WTC11 (cell line): ENCODE measurements around the gene PRXL2A. TPM values are rescaled to one million over a fixed set of nuclear protein-coding genes. Genes with fewer than 3 reads are reported as not detected.

Experiments
- ATAC-seq: fragments of 200-7000 bp; cut with Tn5 transposase; 2 replicates; pipeline ENCODE4 v1.10.0; 2021; ENCODE audit warnings: mild to moderate bottlenecking, moderate library complexity
- CTCF ChIA-PET: fragments of 300-600 bp; sonication (Branson Sonifier 250); formaldehyde crosslinking; loops from one replicate; lab custom pipeline; 2021; ENCODE audit warnings: antibody characterized with exemption; lab: Charles Lee
- POLR2A ChIA-PET: fragments of 350-600 bp; sonication (Branson Sonifier 250); formaldehyde crosslinking; loops from one replicate; lab custom pipeline; 2021; ENCODE audit warnings: antibody characterized with exemption; lab: Charles Lee
- DNase-seq: peaks from one replicate; pipeline ENCODE4 v3.0.0; 2021; ENCODE audit warnings: low spot score
- H3K27ac Mint-ChIP-seq: 2 replicates; pipeline ENCODE4 v1.8.0; 2021; ENCODE audit warnings: mixed read lengths
- H3K27me3 Mint-ChIP-seq: 2 replicates; pipeline ENCODE4 v1.8.0; 2021; ENCODE audit warnings: low read depth, mild to moderate bottlenecking, moderate library complexity, mixed read lengths
- H3K36me3 Mint-ChIP-seq: 2 replicates; pipeline ENCODE4 v1.8.0; 2021; ENCODE audit warnings: mixed read lengths
- H3K4me1 Mint-ChIP-seq: 2 replicates; pipeline ENCODE4 v1.8.0; 2022; ENCODE audit warnings: mixed read lengths
- H3K4me3 Mint-ChIP-seq: 2 replicates; pipeline ENCODE4 v1.8.0; 2021; ENCODE audit warnings: mild to moderate bottlenecking, moderate library complexity, mixed read lengths
- H3K9me3 Mint-ChIP-seq: 2 replicates; pipeline ENCODE4 v1.8.0; 2021; ENCODE audit warnings: mixed read lengths
- ATF1 ChIP-seq: sonication (generic); formaldehyde crosslinking; IDR thresholded peaks from 2 replicates; pipeline ENCODE4 v1.8.1; 2023; ENCODE audit warnings: mild to moderate bottlenecking, moderate library complexity, missing genetic modification reagents
- CREM ChIP-seq: sonication (generic); formaldehyde crosslinking; IDR thresholded peaks from 2 replicates; pipeline ENCODE4 v1.8.1; 2022; ENCODE audit warnings: mild to moderate bottlenecking, missing genetic modification reagents, moderate library complexity
- GTF2I ChIP-seq: fragments of 250-450 bp; sonication (Bioruptor Pico); conservative IDR thresholded peaks from 2 replicates; pipeline ENCODE4 v1.4.0; 2021; ENCODE audit warnings: mild to moderate bottlenecking
- KAT7 ChIP-seq: sonication (generic); formaldehyde crosslinking; IDR thresholded peaks from 2 replicates; pipeline ENCODE4 v1.8.1; 2023; ENCODE audit warnings: missing genetic modification reagents, mild to moderate bottlenecking, borderline replicate concordance
- NFYB ChIP-seq: sonication (generic); formaldehyde crosslinking; conservative IDR thresholded peaks from 2 replicates; pipeline ENCODE4 v1.8.0; 2022; ENCODE audit warnings: low read depth, missing genetic modification reagents
- ZBTB21 ChIP-seq: sonication (generic); formaldehyde crosslinking; IDR thresholded peaks from 2 replicates; pipeline ENCODE4 v1.8.1; 2023; ENCODE audit warnings: mild to moderate bottlenecking, missing genetic modification reagents, borderline replicate concordance
- ZNF232 ChIP-seq: sonication (generic); formaldehyde crosslinking; IDR thresholded peaks from 2 replicates; pipeline ENCODE4 v1.8.0; 2022; ENCODE audit warnings: mild to moderate bottlenecking, missing genetic modification reagents
- ZNF396 ChIP-seq: fragments of 250-450 bp; sonication (Bioruptor Pico); IDR thresholded peaks from 2 replicates; pipeline ENCODE4 v1.8.0; 2021; ENCODE audit warnings: mild to moderate bottlenecking, moderate library complexity, borderline replicate concordance
- ZNF423 ChIP-seq: fragments of 250-450 bp; sonication (Bioruptor Pico); IDR thresholded peaks from 2 replicates; pipeline ENCODE4 v2.1.2; 2022; ENCODE audit warnings: mild to moderate bottlenecking, moderate library complexity
- total RNA-seq: library from RNA; stranded (reverse); gene quantifications from 3 replicates; pipeline ENCODE4 v1.2.3, GENCODE V29; 2021
- TF ChIP-seq, protein P1 (sequence below): sonication (generic); formaldehyde crosslinking; IDR thresholded peaks from 2 replicates; pipeline ENCODE4 v1.8.0; 2022; ENCODE audit warnings: missing genetic modification reagents
- TF ChIP-seq, protein P2 (sequence below): sonication (generic); formaldehyde crosslinking; IDR thresholded peaks from 2 replicates; pipeline ENCODE4 v1.8.1; 2023; ENCODE audit warnings: mild to moderate bottlenecking, missing genetic modification reagents
- TF ChIP-seq, protein P3 (sequence below): sonication (generic); formaldehyde crosslinking; IDR thresholded peaks from 2 replicates; pipeline ENCODE4 v1.8.1; 2023; ENCODE audit warnings: mild to moderate bottlenecking, missing genetic modification reagents
- TF ChIP-seq, protein P4 (sequence below): sonication (generic); formaldehyde crosslinking; IDR thresholded peaks from 2 replicates; pipeline ENCODE4 v1.8.1; 2023; ENCODE audit warnings: mild to moderate bottlenecking, missing genetic modification reagents, moderate library complexity
- TF ChIP-seq, protein P5 (sequence below): sonication (generic); formaldehyde crosslinking; IDR thresholded peaks from 2 replicates; pipeline ENCODE4 v1.8.1; 2022; ENCODE audit warnings: mild to moderate bottlenecking, missing genetic modification reagents, moderate library complexity, borderline replicate concordance
- TF ChIP-seq, protein P6 (sequence below): sonication (generic); formaldehyde crosslinking; IDR thresholded peaks from 2 replicates; pipeline ENCODE4 v1.8.1; 2023; ENCODE audit warnings: mild to moderate bottlenecking, missing genetic modification reagents, moderate library complexity

PRXL2A gene
- total RNA-seq, 1 experiment from 2014 or later = 46.6 TPM

DNA sequence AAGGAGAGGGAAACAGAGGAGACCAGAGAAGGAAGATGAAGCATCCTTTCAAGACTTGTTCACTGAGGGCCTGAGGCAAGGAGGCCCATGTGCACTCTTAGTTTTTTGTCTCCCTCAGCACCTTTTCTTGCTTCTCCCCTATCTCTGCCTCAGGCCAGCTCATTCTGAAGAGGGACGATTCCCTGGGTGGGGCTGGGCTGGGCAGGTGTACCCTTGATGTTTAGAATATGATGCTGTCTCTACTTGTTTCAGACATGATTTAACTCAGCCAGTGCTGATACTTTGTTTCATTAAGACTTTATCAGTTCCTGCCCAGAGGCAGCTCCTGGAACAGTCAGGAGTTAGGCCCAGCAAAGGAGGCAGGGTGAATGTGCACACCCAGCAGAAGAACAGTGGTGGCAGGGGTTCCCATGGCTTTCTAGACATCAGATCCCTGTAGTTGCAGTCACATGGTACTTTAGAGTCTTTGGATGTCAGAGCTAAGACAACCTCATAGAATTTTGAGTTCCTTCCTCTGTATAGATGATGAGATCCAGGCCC, 3.4 kb downstream of the PRXL2A start (continued):
- TF ChIP-seq, protein P1, sequence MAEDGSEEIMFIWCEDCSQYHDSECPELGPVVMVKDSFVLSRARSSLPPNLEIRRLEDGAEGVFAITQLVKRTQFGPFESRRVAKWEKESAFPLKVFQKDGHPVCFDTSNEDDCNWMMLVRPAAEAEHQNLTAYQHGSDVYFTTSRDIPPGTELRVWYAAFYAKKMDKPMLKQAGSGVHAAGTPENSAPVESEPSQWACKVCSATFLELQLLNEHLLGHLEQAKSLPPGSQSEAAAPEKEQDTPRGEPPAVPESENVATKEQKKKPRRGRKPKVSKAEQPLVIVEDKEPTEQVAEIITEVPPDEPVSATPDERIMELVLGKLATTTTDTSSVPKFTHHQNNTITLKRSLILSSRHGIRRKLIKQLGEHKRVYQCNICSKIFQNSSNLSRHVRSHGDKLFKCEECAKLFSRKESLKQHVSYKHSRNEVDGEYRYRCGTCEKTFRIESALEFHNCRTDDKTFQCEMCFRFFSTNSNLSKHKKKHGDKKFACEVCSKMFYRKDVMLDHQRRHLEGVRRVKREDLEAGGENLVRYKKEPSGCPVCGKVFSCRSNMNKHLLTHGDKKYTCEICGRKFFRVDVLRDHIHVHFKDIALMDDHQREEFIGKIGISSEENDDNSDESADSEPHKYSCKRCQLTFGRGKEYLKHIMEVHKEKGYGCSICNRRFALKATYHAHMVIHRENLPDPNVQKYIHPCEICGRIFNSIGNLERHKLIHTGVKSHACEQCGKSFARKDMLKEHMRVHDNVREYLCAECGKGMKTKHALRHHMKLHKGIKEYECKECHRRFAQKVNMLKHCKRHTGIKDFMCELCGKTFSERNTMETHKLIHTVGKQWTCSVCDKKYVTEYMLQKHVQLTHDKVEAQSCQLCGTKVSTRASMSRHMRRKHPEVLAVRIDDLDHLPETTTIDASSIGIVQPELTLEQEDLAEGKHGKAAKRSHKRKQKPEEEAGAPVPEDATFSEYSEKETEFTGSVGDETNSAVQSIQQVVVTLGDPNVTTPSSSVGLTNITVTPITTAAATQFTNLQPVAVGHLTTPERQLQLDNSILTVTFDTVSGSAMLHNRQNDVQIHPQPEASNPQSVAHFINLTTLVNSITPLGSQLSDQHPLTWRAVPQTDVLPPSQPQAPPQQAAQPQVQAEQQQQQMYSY (CRISPR knock-in tag) = no peak
- TF ChIP-seq ATF1 (CRISPR knock-in tag) (no peak), CREM (no peak), GTF2I (CRISPR knock-in tag) (no peak), ZBTB21 (CRISPR knock-in tag) (no peak), ZNF232 (CRISPR knock-in tag) (no peak)
- TF ChIP-seq, protein P2, sequence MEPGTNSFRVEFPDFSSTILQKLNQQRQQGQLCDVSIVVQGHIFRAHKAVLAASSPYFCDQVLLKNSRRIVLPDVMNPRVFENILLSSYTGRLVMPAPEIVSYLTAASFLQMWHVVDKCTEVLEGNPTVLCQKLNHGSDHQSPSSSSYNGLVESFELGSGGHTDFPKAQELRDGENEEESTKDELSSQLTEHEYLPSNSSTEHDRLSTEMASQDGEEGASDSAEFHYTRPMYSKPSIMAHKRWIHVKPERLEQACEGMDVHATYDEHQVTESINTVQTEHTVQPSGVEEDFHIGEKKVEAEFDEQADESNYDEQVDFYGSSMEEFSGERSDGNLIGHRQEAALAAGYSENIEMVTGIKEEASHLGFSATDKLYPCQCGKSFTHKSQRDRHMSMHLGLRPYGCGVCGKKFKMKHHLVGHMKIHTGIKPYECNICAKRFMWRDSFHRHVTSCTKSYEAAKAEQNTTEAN = no peak
- TF ChIP-seq, protein P3, sequence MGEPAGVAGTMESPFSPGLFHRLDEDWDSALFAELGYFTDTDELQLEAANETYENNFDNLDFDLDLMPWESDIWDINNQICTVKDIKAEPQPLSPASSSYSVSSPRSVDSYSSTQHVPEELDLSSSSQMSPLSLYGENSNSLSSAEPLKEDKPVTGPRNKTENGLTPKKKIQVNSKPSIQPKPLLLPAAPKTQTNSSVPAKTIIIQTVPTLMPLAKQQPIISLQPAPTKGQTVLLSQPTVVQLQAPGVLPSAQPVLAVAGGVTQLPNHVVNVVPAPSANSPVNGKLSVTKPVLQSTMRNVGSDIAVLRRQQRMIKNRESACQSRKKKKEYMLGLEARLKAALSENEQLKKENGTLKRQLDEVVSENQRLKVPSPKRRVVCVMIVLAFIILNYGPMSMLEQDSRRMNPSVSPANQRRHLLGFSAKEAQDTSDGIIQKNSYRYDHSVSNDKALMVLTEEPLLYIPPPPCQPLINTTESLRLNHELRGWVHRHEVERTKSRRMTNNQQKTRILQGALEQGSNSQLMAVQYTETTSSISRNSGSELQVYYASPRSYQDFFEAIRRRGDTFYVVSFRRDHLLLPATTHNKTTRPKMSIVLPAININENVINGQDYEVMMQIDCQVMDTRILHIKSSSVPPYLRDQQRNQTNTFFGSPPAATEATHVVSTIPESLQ (CRISPR knock-in tag) = no peak
- TF ChIP-seq, protein P4, sequence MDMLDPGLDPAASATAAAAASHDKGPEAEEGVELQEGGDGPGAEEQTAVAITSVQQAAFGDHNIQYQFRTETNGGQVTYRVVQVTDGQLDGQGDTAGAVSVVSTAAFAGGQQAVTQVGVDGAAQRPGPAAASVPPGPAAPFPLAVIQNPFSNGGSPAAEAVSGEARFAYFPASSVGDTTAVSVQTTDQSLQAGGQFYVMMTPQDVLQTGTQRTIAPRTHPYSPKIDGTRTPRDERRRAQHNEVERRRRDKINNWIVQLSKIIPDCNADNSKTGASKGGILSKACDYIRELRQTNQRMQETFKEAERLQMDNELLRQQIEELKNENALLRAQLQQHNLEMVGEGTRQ = no peak

DNA sequence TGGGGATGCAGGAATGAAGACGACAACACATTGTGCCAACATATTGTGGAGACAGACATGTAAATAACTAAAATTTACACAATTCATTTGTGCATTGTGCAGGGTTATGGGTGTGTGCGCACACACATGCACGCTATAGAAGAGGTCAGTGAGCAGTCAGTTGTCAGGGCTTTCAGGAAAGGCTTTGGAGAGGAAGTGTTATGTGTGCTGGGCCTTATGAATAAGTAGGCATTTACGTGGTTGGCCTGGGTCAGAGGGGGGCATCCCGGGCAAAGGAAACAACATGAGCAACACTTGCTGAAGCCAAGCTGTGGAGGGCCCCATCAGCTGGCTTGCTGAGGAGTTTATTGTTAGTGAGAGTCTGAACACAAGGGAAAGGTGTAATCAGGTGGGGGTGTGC, 4.1 kb downstream of the PRXL2A start:
- POLR2A ChIA-PET = no interaction called here
- no peak overlapping the region for H3K4me3 Mint-ChIP-seq

DNA sequence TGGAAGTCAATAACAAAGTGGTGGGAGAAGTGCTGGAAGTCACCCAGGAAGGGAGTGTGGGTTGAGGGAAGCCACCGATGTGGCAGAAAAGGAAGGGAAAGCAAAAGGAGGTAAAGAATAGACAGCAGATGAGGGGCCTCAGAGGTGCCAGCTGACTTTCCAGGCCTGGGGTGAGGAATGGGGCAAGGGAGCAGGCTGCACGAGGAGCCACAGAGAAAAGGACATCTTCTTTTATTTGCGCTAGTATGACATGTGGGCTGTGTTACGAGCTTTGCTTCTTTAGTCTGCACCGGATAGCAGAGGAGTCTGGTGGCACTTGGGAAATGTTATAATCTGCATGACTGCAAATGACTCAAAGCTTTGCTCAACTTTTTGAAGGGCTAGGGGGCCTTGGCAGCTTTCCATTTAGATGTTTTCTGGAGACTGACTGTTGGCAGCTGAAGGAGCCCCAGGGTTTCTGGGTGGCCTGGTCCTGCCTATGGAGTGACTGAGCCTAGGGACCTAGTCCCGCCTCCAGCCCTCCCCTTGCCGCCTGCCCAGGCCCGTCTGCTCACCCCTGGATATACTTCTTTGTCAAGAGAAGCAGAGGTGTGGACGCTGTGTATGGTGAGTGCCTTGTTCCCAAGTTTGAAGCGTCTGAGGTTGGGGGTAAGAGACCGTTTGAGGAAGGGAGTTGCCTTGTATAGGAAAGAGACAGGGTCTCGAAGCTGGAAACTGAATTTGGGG, 5.1 kb downstream of the PRXL2A start:
- ChIA-PET CTCF (interaction anchor here (1.2 to 1.5 kb wide), 3 partner anchors 35 to 183 kb away, joined by 3 to 6 read pairs (median 4); no protein-coding TSS in a partner anchor), POLR2A (interaction anchor here (0.5 to 0.8 kb wide), 2 partner anchors 19 to 51 kb away, joined by 4 to 5 read pairs; no protein-coding TSS in a partner anchor)
- Mint-ChIP-seq H3K27me3 (peaks cover 35% of the 10 kb centered on the region), H3K4me3 (no peak overlapping the region), H3K27ac (no peak overlapping the region), H3K9me3 (no peaks in the 10 kb centered on the region), H3K4me1 (peaks cover 71% of the 10 kb centered on the region), H3K36me3 (no peaks in the 10 kb centered on the region)
- TF ChIP-seq KAT7 = no peak
- TF ChIP-seq, protein P5, sequence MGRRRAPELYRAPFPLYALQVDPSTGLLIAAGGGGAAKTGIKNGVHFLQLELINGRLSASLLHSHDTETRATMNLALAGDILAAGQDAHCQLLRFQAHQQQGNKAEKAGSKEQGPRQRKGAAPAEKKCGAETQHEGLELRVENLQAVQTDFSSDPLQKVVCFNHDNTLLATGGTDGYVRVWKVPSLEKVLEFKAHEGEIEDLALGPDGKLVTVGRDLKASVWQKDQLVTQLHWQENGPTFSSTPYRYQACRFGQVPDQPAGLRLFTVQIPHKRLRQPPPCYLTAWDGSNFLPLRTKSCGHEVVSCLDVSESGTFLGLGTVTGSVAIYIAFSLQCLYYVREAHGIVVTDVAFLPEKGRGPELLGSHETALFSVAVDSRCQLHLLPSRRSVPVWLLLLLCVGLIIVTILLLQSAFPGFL (CRISPR knock-in tag) = no peak
- DNase-seq = peak; percentile 21
- ATAC-seq = peak; percentile 44

More for the DNA sequence above, 4.1 kb downstream of the PRXL2A start:
- DNase-seq = no peak
- no peaks in the 10 kb centered on the region for H3K36me3 Mint-ChIP-seq
- H3K27me3 Mint-ChIP-seq = peaks cover 41% of the 10 kb centered on the region
- CTCF ChIA-PET = interaction anchor here (1.5 to 3.3 kb wide), 2 partner anchors 93 to 184 kb away, joined by 4 to 12 read pairs; no protein-coding TSS in a partner anchor
- peaks cover 66% of the 10 kb centered on the region for H3K4me1 Mint-ChIP-seq
- TF ChIP-seq ZNF423 (no peak), ZNF396 (CRISPR knock-in tag) (no peak), NFYB (CRISPR knock-in tag) (no peak)
- TF ChIP-seq, protein P6, sequence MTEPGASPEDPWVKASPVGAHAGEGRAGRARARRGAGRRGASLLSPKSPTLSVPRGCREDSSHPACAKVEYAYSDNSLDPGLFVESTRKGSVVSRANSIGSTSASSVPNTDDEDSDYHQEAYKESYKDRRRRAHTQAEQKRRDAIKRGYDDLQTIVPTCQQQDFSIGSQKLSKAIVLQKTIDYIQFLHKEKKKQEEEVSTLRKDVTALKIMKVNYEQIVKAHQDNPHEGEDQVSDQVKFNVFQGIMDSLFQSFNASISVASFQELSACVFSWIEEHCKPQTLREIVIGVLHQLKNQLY (CRISPR knock-in tag) = no peak
- TF ChIP-seq, all 79 proteins: peak for 0
- Mint-ChIP-seq H3K27ac (no peak overlapping the region), H3K9me3 (no peaks in the 10 kb centered on the region)
- no peak for ATAC-seq
